CD14-positive monocyte (primary cell): ENCODE data around the gene ALG14. TPM values are rescaled to one million over a fixed set of nuclear protein-coding genes. Genes with fewer than 3 reads are reported as not detected.

ENCODE experiments used
- DNase-seq, 3 donors: peaks; one replicate each; pipeline ENCODE4 v3.0.0-alpha.2; 2011 to 2022
- H2AFZ ChIP-seq: 2 replicates; pipeline ENCODE4 v1.6.0; 2012; ENCODE audit warnings: mild to moderate bottlenecking, low read depth, low read length, inconsistent platforms; ENCODE audit not compliant: insufficient read depth, poor library complexity, severe bottlenecking
- H3K27ac ChIP-seq, 2 donors: 1 replicate in 1 of 2; 2 replicates in 1 of 2; pipeline ENCODE4 v1.5.1; 2012 to 2013; ENCODE audit warnings: low read length in 2 of 2, control low read depth in 1 of 2, inconsistent platforms in 1 of 2, low read depth in 1 of 2, mild to moderate bottlenecking in 1 of 2
- H3K27me3 ChIP-seq, 2 donors: one replicate each; pipeline versions ENCODE4 v1.6.0 to v1.6.1; 2011 to 2013; ENCODE audit warnings: low read length in 2 of 2; ENCODE audit not compliant: control insufficient read depth in 2 of 2, insufficient read depth in 2 of 2
- H3K36me3 ChIP-seq, 2 donors: replicated peaks in 1 of 2; 1 replicate in 1 of 2; 2 replicates in 1 of 2; pipeline versions ENCODE4 v1.5.1 to v1.6.1; 2012 to 2013; ENCODE audit warnings: low read length in 2 of 2, control low read depth in 1 of 2, inconsistent platforms in 1 of 2, mild to moderate bottlenecking in 1 of 2; ENCODE audit not compliant: insufficient read depth in 2 of 2, control insufficient read depth in 1 of 2
- H3K4me1 ChIP-seq, 2 donors: 1 replicate in 1 of 2; 2 replicates in 1 of 2; pipeline versions ENCODE4 v1.5.1 to v1.6.1; 2012 to 2013; ENCODE audit warnings: low read length in 2 of 2, control low read depth in 1 of 2, inconsistent platforms in 1 of 2, mild to moderate bottlenecking in 1 of 2, moderate library complexity in 1 of 2; ENCODE audit not compliant: insufficient read depth in 2 of 2, control insufficient read depth in 1 of 2
- H3K4me2 ChIP-seq: replicated peaks from 2 replicates; pipeline ENCODE3; 2012; ENCODE audit warnings: low read length, moderate library complexity, mild to moderate bottlenecking; ENCODE audit not compliant: poor library complexity, severe bottlenecking; ENCODE audit errors: extremely low read depth
- H3K4me3 ChIP-seq, 3 experiments: fragments of 200-600 bp in 1 of 3; sonication (generic) in 1 of 3; replicated peaks in 1 of 3; 1 replicate in 2 of 3; 2 replicates in 1 of 3; pipeline ENCODE4 v1.5.1; 2011 to 2013; ENCODE audit warnings: low read length in 3 of 3, mild to moderate bottlenecking in 3 of 3, control low read depth in 2 of 3, low read depth in 2 of 3, inconsistent platforms in 1 of 3, moderate library complexity in 1 of 3
- H3K79me2 ChIP-seq: 2 replicates; pipeline ENCODE4 v1.6.0; 2012; ENCODE audit warnings: mild to moderate bottlenecking, control low read depth, inconsistent platforms, low read length, moderate library complexity; ENCODE audit not compliant: insufficient read depth
- H3K9ac ChIP-seq: 2 replicates; pipeline ENCODE4 v1.6.0; 2017; ENCODE audit warnings: low read length, mild to moderate bottlenecking; ENCODE audit not compliant: insufficient read depth, poor library complexity, severe bottlenecking
- H3K9me3 ChIP-seq, 2 donors: replicated peaks in 1 of 2; 1 replicate in 1 of 2; 2 replicates in 1 of 2; pipeline versions ENCODE4 v1.5.1 to v1.6.1; 2012 to 2013; ENCODE audit warnings: low read length in 2 of 2, control low read depth in 1 of 2; ENCODE audit not compliant: control insufficient read depth in 1 of 2, insufficient read depth in 1 of 2
- H4K20me1 ChIP-seq: 2 replicates; pipeline ENCODE4 v1.6.0; 2012; ENCODE audit warnings: mild to moderate bottlenecking, low read length, control low read depth, moderate library complexity; ENCODE audit not compliant: insufficient read depth
- H3K27ac Mint-ChIP-seq, 7 donors: one replicate each; pipeline ENCODE4 v1.8.0; 2020; ENCODE audit warnings: mild to moderate bottlenecking in 7 of 7, mixed read lengths in 7 of 7, moderate library complexity in 6 of 7, inconsistent platforms in 2 of 7
- H3K27me3 Mint-ChIP-seq, 3 donors: one replicate each; pipeline ENCODE4 v1.8.0; 2021 to 2022; ENCODE audit warnings: low read depth in 3 of 3, mild to moderate bottlenecking in 3 of 3, mixed read lengths in 3 of 3, moderate library complexity in 3 of 3, inconsistent platforms in 1 of 3
- H3K36me3 Mint-ChIP-seq, 2 donors: one replicate each; pipeline ENCODE4 v1.8.0; 2020; ENCODE audit warnings: mixed read lengths in 2 of 2, inconsistent platforms in 1 of 2, mild to moderate bottlenecking in 1 of 2
- H3K4me1 Mint-ChIP-seq: one replicate; pipeline ENCODE4 v1.8.0; 2020; ENCODE audit warnings: mild to moderate bottlenecking, mixed read lengths
- H3K4me3 Mint-ChIP-seq, 2 donors: one replicate each; pipeline ENCODE4 v1.8.0; 2020; ENCODE audit warnings: mild to moderate bottlenecking in 2 of 2, mixed read lengths in 2 of 2, moderate library complexity in 1 of 2
- H3K9me3 Mint-ChIP-seq, 7 donors: one replicate each; pipeline ENCODE4 v1.8.0; 2020 to 2022; ENCODE audit warnings: mixed read lengths in 7 of 7, mild to moderate bottlenecking in 6 of 7, moderate library complexity in 6 of 7, inconsistent platforms in 2 of 7
- WGBS: methylation state at CpG from one replicate; pipeline ENCODE4 v1.1.5; 2013; ENCODE audit warnings: missing lambda C conversion rate; ENCODE audit not compliant: insufficient coverage; 5-methylcytosine and 5-hydroxymethylcytosine counted together
- intact Hi-C, 2 donors: fragments of 100-400 bp; cut with micrococcal nuclease; formaldehyde crosslinking; loops; one replicate each; pipeline versions ENCODE4 v1.15.0 to v1.15.1; 2023
- polyA plus RNA-seq, 3 donors: library from polyadenylated mRNA; depleted of rRNA in 1 of 3; unstranded in 2 of 3; stranded (reverse) in 1 of 3; fragments of 300-500 nt in 2 of 3; fragments of >200 nt in 1 of 3; fragmentation: Illumina TruSeq in 2 of 3; gene quantifications; 1 replicate in 2 of 3; 2 replicates in 1 of 3; pipeline ENCODE4 v1.2.3, GENCODE V29; 2012 to 2021
- TF ChIP-seq, protein P1 (sequence below): fragments of 200-600 bp; IDR thresholded peaks from one replicate; pipeline ENCODE4 v1.8.0; 2022; ENCODE audit warnings: antibody characterized with exemption, mild to moderate bottlenecking

The ALG14 gene
- polyA plus RNA-seq, 3 donors = 0.27 to 5.5 (median 4.4) TPM

- H3K36me3 Mint-ChIP-seq = peaks cover 15 to 17% of the 10 kb centered on the region in 2 donors
- H3K36me3 ChIP-seq = peaks cover 0 to 18% of the 10 kb centered on the region in 2 donors
- H3K9ac ChIP-seq = no peak overlapping the region
- TF ChIP-seq, protein P1, sequence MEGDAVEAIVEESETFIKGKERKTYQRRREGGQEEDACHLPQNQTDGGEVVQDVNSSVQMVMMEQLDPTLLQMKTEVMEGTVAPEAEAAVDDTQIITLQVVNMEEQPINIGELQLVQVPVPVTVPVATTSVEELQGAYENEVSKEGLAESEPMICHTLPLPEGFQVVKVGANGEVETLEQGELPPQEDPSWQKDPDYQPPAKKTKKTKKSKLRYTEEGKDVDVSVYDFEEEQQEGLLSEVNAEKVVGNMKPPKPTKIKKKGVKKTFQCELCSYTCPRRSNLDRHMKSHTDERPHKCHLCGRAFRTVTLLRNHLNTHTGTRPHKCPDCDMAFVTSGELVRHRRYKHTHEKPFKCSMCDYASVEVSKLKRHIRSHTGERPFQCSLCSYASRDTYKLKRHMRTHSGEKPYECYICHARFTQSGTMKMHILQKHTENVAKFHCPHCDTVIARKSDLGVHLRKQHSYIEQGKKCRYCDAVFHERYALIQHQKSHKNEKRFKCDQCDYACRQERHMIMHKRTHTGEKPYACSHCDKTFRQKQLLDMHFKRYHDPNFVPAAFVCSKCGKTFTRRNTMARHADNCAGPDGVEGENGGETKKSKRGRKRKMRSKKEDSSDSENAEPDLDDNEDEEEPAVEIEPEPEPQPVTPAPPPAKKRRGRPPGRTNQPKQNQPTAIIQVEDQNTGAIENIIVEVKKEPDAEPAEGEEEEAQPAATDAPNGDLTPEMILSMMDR = no peak
- no peaks in the 10 kb centered on the region for H4K20me1 ChIP-seq
- intact Hi-C loops = no loop called here
- no peaks in the 10 kb centered on the region for H3K79me2 ChIP-seq
- H3K9me3 ChIP-seq = peaks cover 0 to 5% of the 10 kb centered on the region in 2 donors
- peaks cover 0 to 12% (median under 1%) of the 10 kb centered on the region in 7 donors for H3K9me3 Mint-ChIP-seq
- no peaks in the 10 kb centered on the region for H3K4me1 ChIP-seq
- H2AFZ ChIP-seq = no peak overlapping the region
- H3K27ac Mint-ChIP-seq = no peak overlapping the region
- H3K4me2 ChIP-seq = no peak overlapping the region
- H3K27me3 ChIP-seq = no peaks in the 10 kb centered on the region
- no peak overlapping the region for H3K27ac ChIP-seq
- no peaks in the 10 kb centered on the region for H3K27me3 Mint-ChIP-seq
- 100% methylated on average over 1 of the region's 3 CpGs for WGBS
- H3K4me3 ChIP-seq = no peak overlapping the region
- H3K4me1 Mint-ChIP-seq = no peaks in the 10 kb centered on the region
- no peak overlapping the region for H3K4me3 Mint-ChIP-seq
- no peak for DNase-seq
Measured at GRCh38 chr1:95023399-95024043, 49.2 kb downstream of the ALG14 start.

DNA sequence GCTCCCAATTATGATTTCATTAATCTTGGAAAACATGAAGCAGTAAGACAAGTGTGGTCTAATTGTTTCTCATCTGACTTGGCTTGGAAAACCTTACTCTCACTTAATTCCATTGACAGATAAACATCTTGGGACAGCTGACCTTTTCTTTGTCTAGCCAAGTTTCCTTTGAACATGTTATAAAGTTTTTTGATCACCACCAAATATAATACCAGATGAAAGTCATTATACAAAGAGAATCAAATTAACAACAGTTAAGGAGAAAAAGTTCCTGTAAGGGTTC, 50.2 kb downstream of the ALG14 start:
- TF ChIP-seq, protein P1 = no peak
- Histone ChIP-seq H3K36me3 (peaks cover 0 to 18% of the 10 kb centered on the region in 2 donors), H4K20me1 (no peaks in the 10 kb centered on the region), H3K9me3 (no peaks in the 10 kb centered on the region), H3K4me2 (no peak overlapping the region), H3K27me3 (no peaks in the 10 kb centered on the region), H3K79me2 (no peaks in the 10 kb centered on the region), H3K27ac (no peak overlapping the region), H3K4me1 (no peaks in the 10 kb centered on the region), H2AFZ (no peak overlapping the region), H3K9ac (no peak overlapping the region), H3K4me3 (no peak overlapping the region)
- intact Hi-C loops = no loop called here
- no peaks in the 10 kb centered on the region for H3K4me1 Mint-ChIP-seq
- H3K27me3 Mint-ChIP-seq = peaks cover 0 to 2% (median 0%) of the 10 kb centered on the region in 3 donors
- H3K36me3 Mint-ChIP-seq = peaks cover 15 to 17% of the 10 kb centered on the region in 2 donors
- H3K4me3 Mint-ChIP-seq = no peak overlapping the region
- H3K9me3 Mint-ChIP-seq = peaks cover 0 to 10% (median 0%) of the 10 kb centered on the region in 7 donors
- DNase-seq = no peak
- H3K27ac Mint-ChIP-seq = no peak overlapping the region
